ENCODE measurements around the gene UAP1L1.

Gene UAP1L1

DNA sequence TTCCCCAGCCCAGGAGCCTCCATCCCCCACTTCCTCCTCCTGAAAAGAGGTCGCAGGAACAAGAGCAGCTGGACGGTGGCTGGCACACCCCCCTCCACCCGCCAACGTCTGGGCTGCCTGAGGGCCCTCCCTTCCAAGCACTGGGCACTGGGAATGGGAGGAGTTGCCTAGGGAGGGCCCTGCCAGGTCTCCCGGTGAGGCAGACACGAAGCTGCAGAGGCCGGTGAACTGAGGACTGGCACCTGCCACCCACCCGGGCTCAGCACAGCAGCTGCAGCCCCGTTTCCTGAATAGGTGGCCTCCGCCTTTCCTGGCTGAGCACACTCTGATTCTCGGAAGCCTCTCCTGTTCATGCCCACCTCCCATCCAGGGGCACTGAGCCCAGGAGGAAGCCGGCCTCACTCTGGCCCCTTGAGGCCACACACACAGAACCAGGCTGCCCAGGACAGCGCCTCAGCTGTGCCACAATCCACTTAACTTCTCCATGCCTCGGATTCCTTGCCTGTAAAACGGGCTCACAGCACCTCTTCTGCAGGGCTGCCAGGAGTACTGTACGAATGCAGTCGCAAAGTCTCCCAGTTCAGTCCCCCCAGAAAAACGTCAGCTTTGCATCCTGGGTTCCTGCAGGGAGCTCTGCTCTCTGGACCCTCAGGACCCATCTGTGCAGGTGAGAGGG is 32.7 kb upstream of the UAP1L1 start:
- Histone ChIP-seq H3K4me2 (no peak overlapping the region), H3K79me2 (ENCODE audit: insufficient read depth, low read depth) (no peaks in the 10 kb centered on the region), H2AFZ (ENCODE audit: low read depth) (no peak overlapping the region), H3K4me1 (ENCODE audit: low read depth, poor library complexity, severe bottlenecking) (no peaks in the 10 kb centered on the region), H3K36me3 (ENCODE audit: insufficient read depth) (no peaks in the 10 kb centered on the region), H3K27ac (no peak overlapping the region), H3K27me3 (ENCODE audit: insufficient read depth, low read depth) (peaks cover 85% of the 10 kb centered on the region), H4K20me1 (ENCODE audit: insufficient read depth) (no peaks in the 10 kb centered on the region), H3K4me3 (IDR thresholded peaks at IDR 0.05; ENCODE audit: insufficient read depth, low read depth, low read length) (no peak overlapping the region), H3K9ac (no peak overlapping the region)
- TF ChIP-seq CTCF (conservative IDR thresholded peaks at IDR 0.05; ENCODE audit: low read depth, low read length), result no peak

DNA sequence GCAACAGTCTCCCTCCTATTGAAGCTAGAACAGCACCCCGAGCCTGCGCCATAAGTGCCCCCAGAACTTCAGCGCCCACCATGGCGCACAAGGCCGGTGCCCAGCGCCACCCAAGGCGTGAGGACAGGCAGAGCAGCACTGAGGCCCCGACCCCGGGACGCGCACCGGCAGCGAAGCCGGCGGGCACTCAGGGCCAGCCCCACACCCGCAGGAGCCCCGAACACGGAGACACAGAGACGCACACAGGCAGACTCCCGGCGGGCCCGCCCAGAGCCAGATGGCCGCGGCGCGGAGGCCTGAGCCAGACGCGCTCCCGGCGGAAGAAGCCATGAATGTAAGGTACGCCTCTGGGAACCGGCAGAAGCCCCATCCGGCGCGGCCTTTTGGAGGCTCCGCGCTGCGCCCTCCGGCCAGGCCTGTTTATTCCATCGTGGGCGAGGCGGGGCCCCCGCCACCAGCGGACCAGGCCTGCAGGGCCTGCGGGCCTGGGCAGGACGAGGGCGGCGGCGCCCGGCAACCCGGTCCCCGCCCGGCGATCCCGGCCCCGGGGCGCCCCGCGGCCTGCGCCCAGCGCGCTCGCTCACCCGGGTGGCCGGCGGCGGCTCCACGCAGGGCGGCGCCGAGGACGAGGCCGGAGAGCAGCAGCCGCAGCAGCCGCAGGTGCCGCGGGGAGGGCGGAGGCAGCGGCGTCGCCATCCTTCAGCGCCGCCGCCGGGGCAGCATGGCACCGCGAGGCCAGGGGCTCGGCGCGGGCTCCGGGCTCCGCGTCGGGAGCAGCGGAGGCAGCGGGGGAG is 31.8 kb upstream of the UAP1L1 start:
- Histone ChIP-seq H2AFZ (ENCODE audit: low read depth) (no peak overlapping the region), H3K27ac (no peak overlapping the region), H3K4me2 (no peak overlapping the region; the same call in 1 of the 2 replicates), H3K36me3 (ENCODE audit: insufficient read depth) (no peaks in the 10 kb centered on the region), H3K4me1 (ENCODE audit: low read depth, poor library complexity, severe bottlenecking) (no peaks in the 10 kb centered on the region), H3K9ac (no peak overlapping the region), H4K20me1 (ENCODE audit: insufficient read depth) (no peaks in the 10 kb centered on the region), H3K79me2 (ENCODE audit: insufficient read depth, low read depth) (no peaks in the 10 kb centered on the region), H3K27me3 (ENCODE audit: insufficient read depth, low read depth) (peaks cover 87% of the 10 kb centered on the region), H3K4me3 (IDR thresholded peaks at IDR 0.05; ENCODE audit: insufficient read depth, low read depth, low read length) (no peak overlapping the region)
- TF ChIP-seq CTCF (conservative IDR thresholded peaks at IDR 0.05; ENCODE audit: low read depth, low read length), result no peak

- no peak within 1 kb of the TSS; the same call in 1 of the 2 replicates for H3K4me2 ChIP-seq
Measured at GRCh38 chr9:137046088-137046787, 31.1 kb upstream of the UAP1L1 start, which contains the start of gene NPDC1. NPDC1 (minus strand) TSS chr9:137046177; CDS start chr9:137045989, 188 bp downstream.

More at GRCh38 chr9:137046088-137046787, 31.1 kb upstream of the UAP1L1 start, which contains the start of gene NPDC1:
- no peak within 1 kb of the TSS for H3K27ac ChIP-seq
- no peaks in the 10 kb centered on the region for H4K20me1 ChIP-seq (ENCODE audit: insufficient read depth)
- H2AFZ ChIP-seq (ENCODE audit: low read depth), result no peak within 1 kb of the TSS; the same call in 1 of the 2 replicates
- H3K4me3 ChIP-seq (IDR thresholded peaks at IDR 0.05; ENCODE audit: insufficient read depth, low read depth, low read length), result no peak within 1 kb of the TSS
- H3K27me3 ChIP-seq (ENCODE audit: insufficient read depth, low read depth), result peaks cover 86% of the 10 kb centered on the region
- H3K9ac ChIP-seq, result no peak within 1 kb of the TSS
- H3K79me2 ChIP-seq (ENCODE audit: insufficient read depth, low read depth), result no peaks in the 10 kb centered on the region
- H3K4me1 ChIP-seq (ENCODE audit: low read depth, poor library complexity, severe bottlenecking), result no peaks in the 10 kb centered on the region
- no peaks in the 10 kb centered on the region for H3K36me3 ChIP-seq (ENCODE audit: insufficient read depth)
- peak; percentile 81 for TF ChIP-seq CTCF (conservative IDR thresholded peaks at IDR 0.05; ENCODE audit: low read depth, low read length)

Measured in KMS-11 (cell line).